Raji (cell line): ENCODE measurements around the gene TGFBR2.

Source experiments
- POLR2A ChIP-seq: IDR thresholded peaks from 2 replicates; pipeline ENCODE4 v1.6.1; 2011; ENCODE audit warnings: low read depth, low read length, control low read depth; ENCODE audit not compliant: insufficient read depth

The TGFBR2 gene

DNA sequence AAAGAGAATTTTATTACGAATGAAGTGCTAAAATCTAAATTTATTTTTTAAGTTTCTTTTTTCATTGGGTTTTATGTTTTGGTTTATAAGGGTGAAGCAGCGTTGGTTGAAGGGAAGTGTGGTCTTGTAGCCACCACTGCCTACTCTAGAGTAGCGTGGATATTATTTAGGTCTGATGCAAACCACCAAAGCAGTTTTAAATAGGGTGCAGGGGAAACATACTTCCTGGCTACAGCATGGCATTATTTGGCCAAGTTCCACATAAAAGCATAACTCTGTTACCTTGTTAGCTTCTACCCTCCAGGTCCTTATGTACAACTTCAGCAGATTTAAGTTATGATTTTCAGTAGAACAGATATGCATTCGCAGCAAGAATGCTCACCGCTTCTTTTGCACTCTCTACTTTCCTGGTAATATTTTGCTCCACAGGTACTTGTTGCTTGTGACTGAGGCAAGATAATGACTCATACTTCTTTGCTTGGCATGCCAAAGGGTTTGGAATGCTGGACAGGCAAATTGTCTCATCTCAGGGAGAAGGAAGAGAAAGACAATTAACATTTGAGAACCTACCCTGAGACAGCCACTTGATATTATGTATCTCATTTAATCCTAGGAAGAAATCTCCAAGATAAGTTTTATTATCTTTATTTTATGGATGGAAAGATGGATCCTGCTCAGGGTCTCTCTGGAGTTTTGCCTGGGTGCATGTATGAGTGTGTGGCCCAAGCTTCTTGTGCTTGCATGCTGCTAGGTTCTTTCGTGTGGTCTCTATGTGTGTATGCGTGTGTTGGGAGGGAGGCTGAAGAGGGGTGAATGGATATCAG, 5.4 kb downstream of the TGFBR2 start:
- no peak for TF ChIP-seq POLR2A

DNA sequence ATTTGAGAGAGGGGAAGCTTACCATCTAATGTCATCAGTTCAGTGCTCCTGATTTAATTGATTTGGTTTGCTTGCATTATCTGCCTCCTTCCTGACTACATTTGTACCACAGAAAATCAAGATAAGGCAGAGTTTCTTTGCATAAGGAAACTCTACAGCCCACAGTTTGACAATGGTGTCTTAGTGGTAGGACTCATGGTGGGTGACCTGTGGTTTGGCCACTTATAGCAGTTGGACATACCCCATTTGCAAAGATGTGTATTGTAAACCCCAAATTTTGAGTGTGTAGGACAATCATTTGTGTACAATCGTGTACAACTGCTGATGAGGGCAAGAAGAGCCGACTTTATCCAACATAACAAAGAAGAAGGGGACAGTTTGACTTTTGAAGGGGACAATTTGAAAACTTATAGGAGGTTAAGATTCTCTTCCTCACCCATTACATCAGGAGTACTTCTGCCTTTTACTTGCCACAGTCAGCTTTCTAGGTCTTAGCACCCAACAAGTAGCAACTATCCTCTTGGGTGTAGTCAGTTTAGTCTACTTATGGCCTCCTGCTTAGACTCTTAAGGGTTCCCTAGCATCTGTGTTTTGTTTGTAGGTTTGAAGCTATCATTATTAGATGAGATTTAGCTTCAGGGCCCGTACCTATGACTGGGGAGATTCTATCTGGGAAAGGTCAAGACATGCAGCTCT, 6.2 kb downstream of the TGFBR2 start:
- TF ChIP-seq POLR2A: no peak

DNA sequence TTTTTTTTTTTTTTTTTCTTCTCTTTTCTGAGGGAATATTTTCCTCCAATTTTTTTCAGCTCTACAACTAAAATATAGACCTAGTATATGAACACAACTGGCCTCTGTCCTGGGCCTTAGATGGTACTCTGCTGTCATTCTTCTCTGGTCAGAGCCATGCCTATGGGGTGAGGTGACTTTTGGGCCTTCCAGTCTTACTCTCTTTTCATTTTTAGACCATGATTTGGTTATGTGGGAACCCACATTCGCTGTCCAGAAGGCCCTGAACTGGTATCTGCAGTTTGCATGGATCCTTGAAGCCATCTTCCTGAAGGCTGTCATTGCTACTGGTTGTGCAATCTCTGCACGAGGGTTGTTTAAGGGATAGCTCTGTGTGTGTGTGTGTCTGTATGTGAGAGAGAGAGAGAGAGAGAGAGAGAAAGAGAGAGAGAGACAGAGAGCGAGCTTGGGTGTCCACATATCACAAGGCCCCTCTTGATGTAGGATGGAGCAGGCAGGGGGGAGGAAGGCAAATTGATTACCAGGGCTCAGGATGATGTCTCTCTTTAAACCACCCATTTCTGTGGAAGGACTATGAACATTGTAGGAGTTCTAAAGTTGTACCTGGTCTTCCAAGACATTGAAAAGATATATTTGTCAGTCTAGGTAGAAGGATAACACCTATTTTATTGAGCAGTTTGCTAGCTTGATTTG, 6.9 kb downstream of the TGFBR2 start:
- TF ChIP-seq POLR2A: no peak

DNA sequence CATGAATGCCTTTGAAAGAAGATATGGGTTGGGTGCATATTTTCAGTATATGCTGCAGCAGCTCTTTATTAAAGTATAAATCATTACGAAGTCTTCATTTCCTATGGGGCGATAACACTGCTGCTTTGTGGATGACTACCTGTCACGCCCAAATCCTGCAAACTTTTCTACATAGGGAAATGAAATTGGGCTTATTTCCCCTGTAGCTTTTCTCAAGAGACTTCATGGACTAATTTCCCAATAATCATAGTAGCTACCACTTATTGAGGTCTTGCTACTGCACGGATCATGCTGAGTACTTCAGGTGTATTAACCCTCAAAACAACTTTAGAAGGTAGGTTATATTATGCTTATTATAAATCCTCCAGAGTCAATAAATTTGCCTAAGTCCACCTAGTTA, 8.0 kb downstream of the TGFBR2 start:
- TF ChIP-seq POLR2A: no peak

DNA sequence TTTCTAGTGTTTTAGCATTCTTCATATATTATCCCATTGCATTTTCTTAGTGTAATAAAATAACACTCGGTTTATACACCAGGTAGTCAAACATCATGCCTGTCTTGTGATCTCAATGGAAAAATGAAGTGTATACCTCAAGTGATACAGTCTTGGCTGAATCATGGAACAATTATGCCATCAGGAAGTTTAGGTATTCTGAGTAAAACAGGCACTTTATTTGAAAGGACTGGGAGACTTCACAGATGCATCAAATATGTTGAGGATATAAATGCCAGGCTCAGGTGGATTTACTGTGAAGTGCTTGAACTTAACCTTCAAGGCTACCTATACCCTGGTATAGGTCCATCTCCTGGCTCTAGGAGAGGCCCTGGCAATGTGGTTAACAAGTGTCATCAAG, 8.5 kb downstream of the TGFBR2 start:
- TF ChIP-seq POLR2A: no peak

DNA sequence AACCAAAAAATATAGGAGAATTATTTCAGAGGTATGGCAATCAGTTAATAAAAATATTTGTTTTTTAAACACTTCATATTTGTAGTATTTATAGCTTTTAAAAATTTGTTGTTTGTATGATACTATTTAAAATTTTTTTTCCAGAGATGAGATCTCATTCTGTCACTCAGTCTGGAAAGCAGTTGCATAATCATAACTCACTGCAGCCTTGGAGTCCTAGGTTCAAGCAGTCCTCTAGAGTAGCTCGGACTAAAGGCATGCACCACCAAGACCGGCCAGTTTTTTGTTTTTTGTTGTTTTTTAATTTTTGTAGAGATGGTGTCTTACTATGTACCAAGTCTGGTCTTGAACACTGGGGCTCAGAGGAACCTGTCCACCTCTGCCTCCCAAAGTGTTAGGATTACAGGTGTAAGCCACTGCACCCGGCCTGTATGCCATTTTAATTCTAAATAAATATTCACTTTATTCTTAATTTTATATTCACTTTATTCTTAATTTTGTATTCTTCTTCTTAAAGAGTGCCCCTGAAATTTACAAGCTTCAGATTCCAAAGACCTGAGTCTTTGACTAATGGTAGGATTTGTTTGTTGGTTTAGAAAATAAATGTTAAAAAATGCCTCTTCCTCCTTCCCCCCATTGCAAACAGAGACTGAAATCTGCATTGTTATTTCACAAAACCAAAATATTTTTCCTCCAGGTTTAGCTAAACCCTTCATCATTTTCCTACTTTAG, 9.4 kb downstream of the TGFBR2 start:
- no peak for TF ChIP-seq POLR2A

DNA sequence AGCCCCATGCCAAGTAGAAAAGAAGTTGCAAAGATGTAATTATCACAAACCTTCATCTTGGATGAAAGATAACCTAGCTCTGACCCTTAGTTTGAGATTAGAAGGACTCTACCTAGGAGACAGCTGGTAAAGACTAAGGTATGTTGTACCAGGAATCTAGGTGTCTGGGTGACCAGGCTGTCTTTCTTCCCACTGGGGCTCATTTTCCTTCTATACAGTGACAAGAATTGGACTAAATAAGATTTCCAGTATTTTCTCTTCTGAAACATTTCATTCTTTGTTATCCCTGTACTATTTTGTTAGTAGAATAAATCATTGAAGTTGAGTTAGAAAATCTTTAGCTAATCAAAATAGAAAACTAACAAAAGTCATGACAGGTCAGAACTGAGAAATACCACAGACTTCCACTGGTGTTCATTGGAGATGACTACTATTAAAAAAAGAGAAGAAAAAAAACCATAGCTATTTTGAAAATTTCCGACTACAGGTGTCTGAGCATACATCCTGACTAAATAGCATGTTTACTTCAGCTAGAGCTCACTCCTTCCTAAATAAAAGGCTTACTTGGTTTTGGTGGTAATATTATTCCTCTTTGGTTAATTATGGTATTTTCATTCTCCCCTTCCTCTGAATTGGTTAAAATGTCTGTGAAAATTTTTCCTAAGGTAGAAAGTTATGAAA, 10.1 kb downstream of the TGFBR2 start:
- TF ChIP-seq POLR2A: no peak

DNA sequence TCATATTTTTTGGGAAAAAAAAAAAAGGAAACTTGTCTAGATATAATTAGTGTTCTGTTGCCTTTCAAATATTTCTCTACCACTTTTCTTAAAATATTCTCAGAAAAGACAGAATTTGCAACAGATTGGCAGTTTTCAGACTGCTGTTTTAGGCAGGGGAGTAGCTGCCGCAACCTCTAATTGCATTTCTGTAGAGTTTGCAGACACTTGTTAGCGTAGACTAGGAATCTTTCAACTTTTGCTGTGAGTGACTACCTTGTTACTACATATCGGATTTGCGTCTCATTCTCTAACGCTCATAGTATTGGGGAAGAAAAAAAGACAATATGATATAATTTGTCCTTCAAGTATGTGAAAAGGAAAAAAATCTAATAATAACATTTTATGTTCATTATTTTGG, 10.7 kb downstream of the TGFBR2 start:
- no peak for TF ChIP-seq POLR2A

DNA sequence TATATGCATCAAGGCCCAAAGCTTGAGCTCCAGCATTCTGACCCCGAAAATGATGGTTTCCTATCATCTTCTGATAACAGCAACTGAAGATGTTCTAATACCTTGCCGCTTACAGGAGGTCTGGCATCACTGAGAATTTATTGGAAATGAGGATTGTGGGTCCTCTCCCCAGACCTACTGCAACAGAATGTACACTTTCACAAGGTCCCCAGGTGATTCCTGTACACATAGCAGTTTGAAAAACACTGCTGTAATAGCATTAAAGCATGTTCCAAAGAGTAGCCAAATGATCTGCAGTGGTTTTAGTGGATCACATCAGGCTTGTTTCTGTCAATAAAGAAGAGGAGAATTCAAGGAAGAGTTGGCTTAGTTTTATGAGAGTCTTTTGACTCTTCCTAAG, 11.3 kb downstream of the TGFBR2 start:
- TF ChIP-seq POLR2A: no peak

DNA sequence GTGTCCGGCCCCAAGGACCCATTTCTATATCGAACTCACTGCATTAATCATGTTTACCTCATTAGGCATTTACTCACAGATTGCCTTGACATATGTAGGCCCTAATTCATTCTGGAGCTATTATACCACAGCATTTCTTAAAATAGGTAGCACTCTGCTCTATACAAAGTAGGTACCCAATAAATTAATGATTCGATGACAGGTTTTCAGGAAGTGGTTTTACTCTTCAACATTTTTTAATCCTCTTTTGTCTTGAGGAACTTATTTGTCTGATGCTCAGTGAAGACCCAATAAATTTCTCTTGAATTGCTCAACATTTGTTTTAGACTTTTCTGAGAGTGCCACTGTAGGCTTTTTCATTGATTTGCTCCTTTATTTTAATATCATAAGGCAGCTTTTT, 12.1 kb downstream of the TGFBR2 start:
- TF ChIP-seq POLR2A: no peak

DNA sequence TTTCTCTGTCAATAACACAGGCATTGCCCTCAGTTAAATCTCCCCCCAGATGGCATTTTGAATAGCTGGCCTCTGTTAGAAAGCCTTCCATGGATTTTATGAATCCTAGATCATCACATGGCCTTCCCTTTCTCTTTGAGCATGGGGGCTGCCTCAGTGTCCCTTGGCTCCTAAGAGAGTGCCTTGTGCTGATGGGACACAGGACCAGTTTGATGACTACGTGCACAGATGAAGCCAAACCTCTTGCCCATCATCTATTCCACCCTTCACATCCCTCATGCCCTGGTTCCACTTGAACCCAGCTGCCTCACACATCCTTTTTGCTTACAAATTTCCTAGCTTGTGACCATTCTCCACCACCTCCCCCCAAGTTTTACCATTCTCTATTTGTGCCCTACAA, 12.9 kb downstream of the TGFBR2 start:
- no peak for TF ChIP-seq POLR2A

DNA sequence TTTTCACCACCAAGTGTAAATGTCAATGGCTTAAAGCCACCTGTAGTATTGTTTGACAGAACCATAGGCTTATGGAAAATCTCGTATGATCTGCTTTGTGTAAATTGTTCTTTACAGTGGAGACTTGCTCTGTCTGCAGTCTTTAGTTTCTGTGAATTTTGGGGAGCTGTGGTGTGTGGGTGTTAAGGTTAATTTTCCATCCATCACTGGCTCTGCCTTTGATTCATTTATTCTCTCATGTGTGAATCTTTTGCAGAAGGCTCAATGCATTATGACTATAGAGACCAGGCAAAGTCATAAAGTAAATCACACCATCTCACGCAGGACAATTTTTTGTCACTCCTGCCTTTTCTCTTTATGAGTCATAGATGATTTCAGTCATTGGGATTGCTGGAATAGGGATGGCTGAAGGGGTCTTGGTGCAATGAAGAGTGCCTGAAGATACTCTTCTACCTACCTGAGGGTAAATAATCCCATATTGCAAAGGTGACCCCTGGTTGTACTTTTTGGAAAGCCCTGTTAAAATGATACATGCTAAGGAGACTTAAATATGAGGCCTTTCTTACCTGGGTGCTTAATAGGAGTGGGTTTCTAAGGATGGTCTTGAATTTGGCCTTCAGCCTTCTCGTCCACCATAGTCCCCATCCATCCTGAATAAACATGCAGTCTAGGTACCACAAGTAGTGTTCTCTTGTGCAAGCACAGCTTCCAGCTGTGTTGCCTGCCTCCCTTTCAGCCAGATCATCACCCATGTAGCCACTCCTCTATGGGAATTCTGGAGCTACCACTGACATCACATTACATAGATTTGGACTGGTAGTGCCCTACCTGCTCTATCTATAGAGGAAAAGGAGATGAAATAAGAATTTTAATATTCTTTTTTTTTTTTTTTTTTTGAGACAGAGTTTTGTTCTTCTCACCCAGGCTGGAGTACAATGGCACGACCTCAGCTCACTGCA, 14.3 kb downstream of the TGFBR2 start:
- no peak for TF ChIP-seq POLR2A

DNA sequence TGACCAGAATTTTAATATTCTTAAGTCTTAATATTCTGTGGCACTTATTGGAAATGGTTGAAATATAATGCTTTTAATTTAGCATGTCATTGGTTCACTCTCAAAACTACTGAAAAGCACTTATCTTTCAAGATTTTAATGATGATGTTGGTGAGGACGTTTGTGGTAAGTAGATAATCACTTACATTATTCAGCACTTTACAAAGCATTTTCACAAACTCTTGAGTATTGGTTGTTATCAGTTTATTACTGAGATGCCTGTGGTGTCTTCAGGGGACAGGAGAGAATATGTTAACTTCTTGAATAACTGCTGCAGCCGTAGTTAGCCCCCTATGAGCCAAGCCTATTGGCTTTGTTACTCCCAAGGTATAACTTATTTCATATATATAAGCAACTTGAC, 15.2 kb downstream of the TGFBR2 start:
- TF ChIP-seq POLR2A: no peak

DNA sequence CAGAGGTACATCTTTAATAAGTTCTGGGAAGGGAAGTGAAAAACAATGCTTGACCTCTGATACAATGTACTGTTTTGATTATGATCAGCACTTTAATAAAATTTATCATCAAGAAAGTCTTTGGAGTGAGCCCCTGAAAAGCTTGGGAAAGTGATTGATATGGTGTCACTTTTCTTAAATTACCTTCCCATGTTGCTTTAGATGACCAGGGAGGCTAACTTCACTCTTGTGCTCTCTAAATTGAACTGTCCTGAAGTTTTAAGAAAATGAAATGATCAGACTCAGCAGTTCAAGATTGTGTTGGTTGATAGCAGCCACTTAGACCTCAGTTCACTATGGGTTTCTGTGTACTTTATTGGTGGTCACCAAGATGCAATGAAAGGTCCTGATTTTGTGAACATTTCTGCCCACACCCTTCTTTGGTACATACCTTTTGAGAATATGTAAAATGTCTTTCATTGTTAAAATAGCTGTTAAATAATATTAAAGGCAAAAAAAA, 15.7 kb downstream of the TGFBR2 start:
- no peak for TF ChIP-seq POLR2A

DNA sequence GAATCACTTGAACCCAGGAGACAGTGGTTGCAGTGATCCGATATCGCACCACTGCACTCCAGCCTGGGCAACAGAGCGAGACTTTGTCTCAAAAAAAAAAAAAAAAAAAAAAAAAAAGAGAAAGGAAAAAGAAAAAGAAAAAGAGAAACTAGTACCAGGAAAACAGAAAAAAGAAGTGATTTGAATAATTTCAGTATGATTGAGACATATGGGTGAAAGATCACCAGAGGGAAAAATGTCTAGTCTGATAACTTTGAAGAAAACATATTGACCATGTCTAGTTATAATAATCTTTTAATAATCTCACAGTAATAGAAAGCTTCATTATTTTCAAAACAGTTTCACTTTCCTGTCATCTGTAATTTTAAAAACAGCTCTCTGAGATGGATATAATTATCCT, 16.4 kb downstream of the TGFBR2 start:
- no peak for TF ChIP-seq POLR2A
